Gastrocnemius medialis (tissue), 4 donors: ENCODE data around the gene CTBP2.

Experiments
- CTCF ChIP-seq, 5 experiments: fragments of 450-650 bp in 3 of 5; fragments of 200-600 bp in 2 of 5; sonication (generic) in 2 of 5; IDR thresholded peaks in 4 of 5; conservative IDR thresholded peaks in 1 of 5; 1 replicate in 4 of 5; 2 replicates in 1 of 5; pipeline ENCODE4 v1.5.1; 2016 to 2019; ENCODE audit warnings: antibody characterized with exemption in 5 of 5, mild to moderate bottlenecking in 3 of 5, moderate library complexity in 3 of 5
- POLR2A ChIP-seq, 2 donors: fragments of 450-650 bp; IDR thresholded peaks; one replicate each; pipeline ENCODE4 v1.6.1; 2017; ENCODE audit warnings: antibody characterized with exemption in 2 of 2, mild to moderate bottlenecking in 2 of 2, moderate library complexity in 2 of 2

DNA sequence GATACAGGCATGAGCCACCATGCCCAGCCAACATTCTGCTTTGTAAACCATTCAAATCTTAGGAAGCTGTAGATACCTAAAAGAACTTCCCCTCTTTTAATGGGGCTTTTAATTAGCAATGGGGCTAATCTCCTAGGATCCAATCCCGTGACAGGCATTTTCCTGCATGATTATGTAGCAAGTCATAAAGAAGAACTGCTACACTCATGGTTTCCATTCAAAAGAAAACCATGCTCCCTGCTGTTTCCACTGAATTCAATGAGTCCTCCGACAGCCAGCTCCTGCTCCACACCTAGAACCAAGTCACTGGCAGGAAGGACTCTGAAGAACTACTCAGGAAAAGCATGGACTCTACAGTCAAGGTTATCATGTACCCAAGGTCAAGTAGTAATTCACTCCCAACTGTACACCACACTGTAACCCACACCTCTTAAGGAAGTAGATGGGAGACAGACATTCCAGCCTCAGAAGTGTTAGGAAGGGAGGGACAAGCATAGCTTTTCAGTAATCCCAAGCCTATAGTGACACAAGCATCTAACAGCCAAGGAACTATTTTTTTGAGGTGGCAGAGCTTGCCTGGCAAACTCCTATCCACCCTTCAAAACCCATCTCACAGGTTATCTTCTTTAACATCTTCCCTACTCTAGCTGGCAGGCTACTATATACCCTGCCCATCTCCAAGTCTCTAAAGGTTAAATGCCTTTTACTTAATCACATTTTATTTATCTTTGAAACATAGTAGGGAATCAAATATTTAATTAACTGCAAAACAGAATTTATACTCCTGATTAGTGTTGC, 47.5 kb downstream of the CTBP2 start:
- TF ChIP-seq POLR2A (IDR thresholded peaks at IDR 0.05): no peak
- TF ChIP-seq CTCF (IDR thresholded peaks at IDR 0.05 in 4 of 5, conservative IDR thresholded peaks at IDR 0.05 in 1 of 5): no peak
